ENCODE measurements around the gene TNIK.

TNIK gene

DNA sequence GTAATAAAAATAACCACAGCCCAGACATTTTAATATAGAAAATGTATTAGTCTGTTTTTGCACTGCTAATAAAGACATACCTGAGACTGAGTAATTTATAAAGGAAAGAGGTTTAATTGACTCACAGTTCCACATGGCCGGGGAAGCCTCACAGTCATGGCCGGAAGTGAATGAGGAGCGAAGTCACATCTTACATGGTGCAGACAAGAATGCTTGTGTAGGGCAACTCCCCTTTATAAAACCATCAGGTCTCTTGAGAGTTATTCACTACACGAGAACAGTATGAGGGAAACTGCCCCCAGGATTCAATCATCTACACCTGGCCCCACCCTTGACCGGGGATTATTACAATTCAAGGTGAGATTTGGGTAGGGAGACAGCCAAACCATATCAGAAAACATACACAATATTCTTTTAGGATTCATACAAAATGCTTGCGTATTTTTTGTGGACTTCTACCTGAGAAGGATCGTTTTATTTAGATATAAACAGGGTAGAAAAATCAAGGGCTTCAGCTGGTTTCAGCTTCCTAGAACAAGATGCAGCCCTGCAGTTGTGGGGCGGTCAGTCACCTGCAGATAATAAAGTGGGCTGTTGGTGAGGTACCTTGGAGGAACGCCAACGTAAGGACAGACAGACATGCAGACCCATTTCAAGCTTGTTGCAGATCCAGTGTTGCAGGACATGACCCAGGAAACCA lies 101.9 kb downstream of the TNIK start:
- DNase-seq, result no peak

DNA sequence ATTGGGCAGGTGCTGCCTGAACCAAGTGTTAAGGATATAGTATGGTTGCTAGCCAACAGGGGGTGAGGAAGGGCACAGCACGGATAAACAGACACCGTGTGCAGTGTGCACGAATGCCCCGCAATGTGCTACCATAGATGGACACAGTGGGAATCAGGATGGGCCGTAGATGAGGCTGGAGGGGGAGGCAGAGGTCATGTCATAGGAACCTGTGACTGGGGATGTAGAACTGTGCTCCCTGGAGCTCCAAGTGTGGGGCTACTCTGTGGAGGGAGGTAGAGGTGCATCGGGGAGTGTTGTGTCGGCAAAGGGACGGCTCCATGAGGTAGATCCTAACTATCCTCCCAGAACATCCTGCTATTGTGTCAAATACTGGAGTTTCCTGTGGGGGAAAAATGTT lies 102.5 kb downstream of the TNIK start:
- no peak for DNase-seq

- no peak for DNase-seq
Observed at GRCh38 chr3:171356251-171356650, 104.0 kb downstream of the TNIK start.

- DNase-seq, result no peak
Observed at GRCh38 chr3:171354706-171355582, 105.3 kb downstream of the TNIK start.

DNA sequence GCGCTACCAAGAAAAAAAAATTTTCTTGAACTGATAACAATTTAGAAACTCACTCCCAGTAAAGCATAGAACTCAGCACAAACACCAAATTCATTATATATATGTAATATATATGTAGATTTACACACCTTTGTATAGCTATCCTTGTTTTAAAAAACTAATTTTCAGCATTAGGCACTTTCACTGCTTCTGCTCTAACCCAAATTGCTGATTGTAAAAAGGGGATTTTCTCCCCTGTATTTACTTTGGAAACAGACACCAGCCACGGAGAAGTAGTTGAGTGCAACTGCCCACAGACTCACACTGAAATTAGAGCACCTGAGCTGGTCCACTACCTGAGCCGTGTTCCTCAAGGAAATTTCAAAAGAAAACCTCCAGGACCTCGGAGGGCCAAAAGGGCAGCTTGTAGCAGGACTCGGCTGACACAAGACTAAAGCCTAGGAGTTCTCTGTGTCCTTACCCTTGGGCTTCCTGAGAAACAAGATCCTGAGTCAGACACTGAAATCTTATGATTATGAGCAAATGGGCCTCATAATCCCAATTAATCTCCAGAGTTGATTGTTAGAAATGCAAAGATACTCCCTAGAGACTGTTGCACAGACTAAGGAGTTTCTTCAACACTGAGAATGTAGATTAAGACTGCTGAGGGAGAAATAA lies 106.0 kb downstream of the TNIK start:
- DNase-seq, result no peak

DNA sequence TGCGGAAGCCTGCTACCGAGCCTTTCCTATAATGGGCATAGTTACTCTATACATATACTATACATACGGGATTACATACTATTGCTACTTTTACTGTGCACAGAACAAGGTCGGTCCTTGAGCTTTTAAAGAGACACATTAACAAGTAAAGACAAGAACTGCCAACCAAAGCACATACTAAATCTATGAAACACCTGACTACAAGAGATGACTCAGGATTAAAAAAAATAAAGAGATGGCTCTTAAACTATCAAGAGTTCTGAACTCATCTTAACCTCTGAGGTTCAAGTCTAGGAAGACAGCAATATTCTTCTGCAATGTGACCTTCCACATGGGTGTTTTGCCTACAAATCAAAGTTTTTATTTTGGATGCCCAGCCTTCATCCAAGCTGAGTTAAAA lies 106.8 kb downstream of the TNIK start:
- no peak for DNase-seq

- no peak for DNase-seq
Observed at GRCh38 chr3:171352387-171352935, 107.7 kb downstream of the TNIK start.

GRCh38 chr3:171351676-171352075 lies 108.5 kb downstream of the TNIK start:
- no peak for DNase-seq

DNA sequence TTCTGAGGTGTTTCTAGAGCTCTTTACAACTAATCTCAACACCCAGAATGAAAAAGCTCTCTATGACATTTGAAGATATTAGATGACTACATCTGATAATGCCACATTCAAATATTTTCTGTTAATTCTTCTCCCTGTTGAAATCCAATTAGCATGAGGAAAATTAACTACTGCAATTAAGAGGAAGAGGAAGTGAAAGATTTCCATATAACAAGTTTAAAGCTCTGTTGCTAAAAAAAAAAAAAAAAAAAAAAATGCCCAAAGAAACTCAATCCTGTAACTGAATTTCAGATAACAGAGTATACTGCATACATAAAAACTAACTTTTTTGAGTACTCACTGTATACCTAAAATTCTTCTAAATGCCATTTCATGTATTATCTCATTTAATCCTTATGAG lies 109.8 kb downstream of the TNIK start:
- no peak for DNase-seq

DNA sequence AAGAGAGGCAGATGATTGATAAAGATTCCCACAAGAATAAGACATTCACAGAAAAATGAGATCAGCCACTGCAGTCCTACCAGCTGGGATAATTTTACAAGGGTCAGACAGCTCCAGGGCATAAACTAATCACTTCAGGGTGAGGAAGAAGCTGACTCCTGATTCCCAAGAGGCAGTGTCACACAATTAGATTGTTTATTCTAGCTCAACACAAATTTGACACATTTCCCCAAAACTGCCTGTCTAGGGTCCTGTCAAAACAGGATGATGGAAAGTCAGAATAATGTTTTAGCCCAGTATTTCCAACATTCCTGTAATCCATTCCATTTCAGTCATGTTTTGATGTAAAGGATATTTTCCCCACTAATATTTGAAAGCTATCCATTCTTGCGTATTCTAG lies 110.8 kb downstream of the TNIK start:
- DNase-seq, result no peak

- no peak for DNase-seq
Observed at GRCh38 chr3:171348121-171348520, 112.1 kb downstream of the TNIK start.

GRCh38 chr3:171347301-171348039 lies 112.7 kb downstream of the TNIK start:
- DNase-seq, result peak; percentile 32

GRCh38 chr3:171346582-171347300 lies 113.5 kb downstream of the TNIK start:
- no peak for DNase-seq

GRCh38 chr3:171346019-171346418 lies 114.2 kb downstream of the TNIK start:
- no peak for DNase-seq

DNA sequence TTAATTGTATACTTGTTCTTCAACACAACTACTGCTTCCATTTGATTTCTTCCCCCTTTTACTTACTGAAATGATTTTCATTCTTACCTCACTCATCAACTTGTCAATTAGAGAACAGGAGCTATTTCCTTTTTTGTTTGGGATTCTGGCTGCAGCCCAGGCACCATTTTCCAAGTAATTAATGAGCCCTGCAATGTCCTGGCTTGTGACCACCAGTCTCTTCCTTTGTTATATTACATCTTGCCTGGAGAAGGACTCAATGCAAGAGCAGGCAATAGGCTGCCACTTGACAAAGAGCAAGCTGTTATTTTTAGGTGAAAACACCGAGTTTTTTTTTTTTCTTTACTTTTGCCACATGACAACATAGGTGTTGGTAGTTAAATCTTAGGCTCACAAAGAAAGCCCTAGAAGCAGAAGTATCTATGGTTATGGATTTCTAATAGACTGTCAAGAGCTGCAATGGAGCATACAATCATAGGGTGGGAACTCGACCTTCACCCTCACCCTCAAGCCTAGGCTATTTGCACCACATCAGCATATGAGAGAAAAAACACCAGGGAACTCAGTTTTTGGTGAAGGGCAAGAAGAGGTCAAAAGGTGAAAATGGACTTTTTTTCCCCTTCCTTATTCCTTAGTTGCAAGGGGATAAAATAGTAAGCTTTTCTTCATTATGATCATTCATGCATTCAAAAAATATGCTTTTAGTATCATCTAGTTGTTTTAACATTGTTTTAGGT lies 114.9 kb downstream of the TNIK start:
- DNase-seq, result no peak

GRCh38 chr3:171343693-171344092 lies 116.5 kb downstream of the TNIK start:
- no peak for DNase-seq

DNA sequence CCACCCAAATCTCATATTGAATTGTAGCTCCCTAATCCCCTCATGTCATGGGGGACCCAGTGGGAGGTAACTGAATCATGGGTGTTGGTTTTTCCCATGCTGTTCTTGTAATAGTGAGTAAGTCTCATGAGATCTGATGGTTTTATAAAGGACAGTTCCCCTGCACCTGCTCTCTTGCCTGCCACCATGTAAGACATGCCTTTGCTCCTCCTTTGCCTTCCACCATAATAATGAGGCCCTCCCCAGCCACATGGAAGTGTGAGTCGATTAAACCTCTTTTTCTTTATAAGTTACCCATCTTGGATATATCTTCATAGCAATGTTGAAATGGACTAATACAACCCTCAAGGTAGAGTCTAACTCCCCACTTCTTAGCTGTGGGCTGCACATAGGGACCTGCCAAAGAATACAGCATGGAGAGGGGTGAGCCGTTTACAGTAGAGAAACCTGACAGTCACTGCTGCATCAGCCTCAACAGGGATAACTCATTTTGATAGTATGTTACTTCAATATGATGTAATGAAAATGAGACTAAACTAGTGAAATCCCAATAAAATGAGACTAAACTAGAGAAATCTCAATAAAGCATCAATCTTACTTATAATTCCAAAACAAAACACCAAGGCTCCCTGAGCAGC lies 117.3 kb downstream of the TNIK start:
- DNase-seq, result no peak

- no peak for DNase-seq
Observed at GRCh38 chr3:171342200-171342599, 118.0 kb downstream of the TNIK start.

GRCh38 chr3:171340434-171340833 lies 119.8 kb downstream of the TNIK start:
- DNase-seq, result no peak

DNA sequence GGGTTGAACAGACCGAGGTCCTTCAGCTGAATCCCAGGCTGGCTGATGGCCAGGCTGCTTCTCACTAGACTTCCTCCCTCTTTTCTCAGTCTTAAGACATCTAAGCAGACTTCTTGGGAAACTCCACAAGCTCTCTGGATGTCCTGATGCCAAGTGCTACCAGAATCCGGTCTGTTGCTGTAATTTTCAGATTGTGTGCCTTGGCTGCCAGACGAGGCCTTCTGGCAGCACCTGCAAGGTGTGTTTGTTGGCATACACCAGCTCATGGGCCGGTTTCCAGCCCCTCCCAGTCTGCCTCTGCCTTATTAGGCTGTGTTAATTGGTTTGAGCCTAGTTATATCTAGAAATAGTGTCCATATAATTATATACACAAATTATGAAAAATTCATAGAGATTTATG lies 120.6 kb downstream of the TNIK start:
- DNase-seq, result no peak

DNA sequence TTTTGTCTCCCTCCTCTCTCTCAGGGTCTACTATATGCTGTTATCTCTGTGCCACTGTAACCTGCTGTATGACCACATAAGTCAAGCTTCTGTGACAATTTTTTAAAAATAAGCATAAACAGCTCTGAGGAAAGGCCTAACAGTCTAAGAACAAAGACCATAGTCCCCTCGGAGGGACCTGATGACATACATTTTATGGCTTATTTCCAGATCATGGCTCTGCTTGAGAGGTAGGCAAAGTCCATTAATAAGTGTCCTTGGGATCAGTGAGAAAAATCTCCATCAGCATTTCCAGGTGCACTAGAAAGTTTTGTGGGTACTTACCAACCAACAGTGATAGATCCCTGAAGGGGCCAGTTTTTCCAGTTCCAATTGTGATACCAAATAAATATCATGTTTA lies 123.8 kb downstream of the TNIK start:
- DNase-seq, result no peak

All from NCI-H1436 treated with DMSO at 0.1 percent for 48 hours (cell line).